Measurements from ENCODE around the gene RPS6KA1. TPM values are rescaled to one million over a fixed set of nuclear protein-coding genes. Genes with fewer than 3 reads are reported as not detected.

Gene RPS6KA1
- total and polyA plus RNA-seq, 2 of the 13 experiments (the other 11 are each of a cell fraction or from before 2014, with no cell fraction given): 19.6 to 24.2 TPM

DNA sequence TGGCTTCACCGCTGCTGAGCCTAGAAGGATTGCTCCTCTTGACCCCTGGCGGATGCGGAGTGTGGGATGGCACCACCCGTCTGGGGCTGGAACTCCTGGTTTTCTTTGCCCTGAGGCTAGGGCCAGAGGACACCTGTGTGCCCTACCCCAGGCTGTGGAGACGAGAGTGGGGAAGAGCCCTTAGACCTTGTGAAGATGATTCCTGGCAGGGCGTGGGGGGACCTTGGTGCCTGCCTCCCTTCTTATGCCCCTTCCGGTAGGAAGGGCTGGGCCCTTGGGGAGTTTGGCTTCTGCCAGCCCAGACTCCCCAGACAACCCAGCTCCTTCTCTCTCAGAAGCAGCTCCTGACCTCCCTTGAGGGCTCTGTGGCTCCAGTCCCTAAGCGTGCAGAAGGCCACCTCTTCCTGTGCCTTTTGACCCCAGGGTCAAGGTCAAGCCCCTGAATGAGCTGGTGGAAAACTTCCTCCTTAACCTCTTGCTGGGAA is 891 bp downstream of the RPS6KA1 start (continued):
- TF ChIP-seq, protein P1, sequence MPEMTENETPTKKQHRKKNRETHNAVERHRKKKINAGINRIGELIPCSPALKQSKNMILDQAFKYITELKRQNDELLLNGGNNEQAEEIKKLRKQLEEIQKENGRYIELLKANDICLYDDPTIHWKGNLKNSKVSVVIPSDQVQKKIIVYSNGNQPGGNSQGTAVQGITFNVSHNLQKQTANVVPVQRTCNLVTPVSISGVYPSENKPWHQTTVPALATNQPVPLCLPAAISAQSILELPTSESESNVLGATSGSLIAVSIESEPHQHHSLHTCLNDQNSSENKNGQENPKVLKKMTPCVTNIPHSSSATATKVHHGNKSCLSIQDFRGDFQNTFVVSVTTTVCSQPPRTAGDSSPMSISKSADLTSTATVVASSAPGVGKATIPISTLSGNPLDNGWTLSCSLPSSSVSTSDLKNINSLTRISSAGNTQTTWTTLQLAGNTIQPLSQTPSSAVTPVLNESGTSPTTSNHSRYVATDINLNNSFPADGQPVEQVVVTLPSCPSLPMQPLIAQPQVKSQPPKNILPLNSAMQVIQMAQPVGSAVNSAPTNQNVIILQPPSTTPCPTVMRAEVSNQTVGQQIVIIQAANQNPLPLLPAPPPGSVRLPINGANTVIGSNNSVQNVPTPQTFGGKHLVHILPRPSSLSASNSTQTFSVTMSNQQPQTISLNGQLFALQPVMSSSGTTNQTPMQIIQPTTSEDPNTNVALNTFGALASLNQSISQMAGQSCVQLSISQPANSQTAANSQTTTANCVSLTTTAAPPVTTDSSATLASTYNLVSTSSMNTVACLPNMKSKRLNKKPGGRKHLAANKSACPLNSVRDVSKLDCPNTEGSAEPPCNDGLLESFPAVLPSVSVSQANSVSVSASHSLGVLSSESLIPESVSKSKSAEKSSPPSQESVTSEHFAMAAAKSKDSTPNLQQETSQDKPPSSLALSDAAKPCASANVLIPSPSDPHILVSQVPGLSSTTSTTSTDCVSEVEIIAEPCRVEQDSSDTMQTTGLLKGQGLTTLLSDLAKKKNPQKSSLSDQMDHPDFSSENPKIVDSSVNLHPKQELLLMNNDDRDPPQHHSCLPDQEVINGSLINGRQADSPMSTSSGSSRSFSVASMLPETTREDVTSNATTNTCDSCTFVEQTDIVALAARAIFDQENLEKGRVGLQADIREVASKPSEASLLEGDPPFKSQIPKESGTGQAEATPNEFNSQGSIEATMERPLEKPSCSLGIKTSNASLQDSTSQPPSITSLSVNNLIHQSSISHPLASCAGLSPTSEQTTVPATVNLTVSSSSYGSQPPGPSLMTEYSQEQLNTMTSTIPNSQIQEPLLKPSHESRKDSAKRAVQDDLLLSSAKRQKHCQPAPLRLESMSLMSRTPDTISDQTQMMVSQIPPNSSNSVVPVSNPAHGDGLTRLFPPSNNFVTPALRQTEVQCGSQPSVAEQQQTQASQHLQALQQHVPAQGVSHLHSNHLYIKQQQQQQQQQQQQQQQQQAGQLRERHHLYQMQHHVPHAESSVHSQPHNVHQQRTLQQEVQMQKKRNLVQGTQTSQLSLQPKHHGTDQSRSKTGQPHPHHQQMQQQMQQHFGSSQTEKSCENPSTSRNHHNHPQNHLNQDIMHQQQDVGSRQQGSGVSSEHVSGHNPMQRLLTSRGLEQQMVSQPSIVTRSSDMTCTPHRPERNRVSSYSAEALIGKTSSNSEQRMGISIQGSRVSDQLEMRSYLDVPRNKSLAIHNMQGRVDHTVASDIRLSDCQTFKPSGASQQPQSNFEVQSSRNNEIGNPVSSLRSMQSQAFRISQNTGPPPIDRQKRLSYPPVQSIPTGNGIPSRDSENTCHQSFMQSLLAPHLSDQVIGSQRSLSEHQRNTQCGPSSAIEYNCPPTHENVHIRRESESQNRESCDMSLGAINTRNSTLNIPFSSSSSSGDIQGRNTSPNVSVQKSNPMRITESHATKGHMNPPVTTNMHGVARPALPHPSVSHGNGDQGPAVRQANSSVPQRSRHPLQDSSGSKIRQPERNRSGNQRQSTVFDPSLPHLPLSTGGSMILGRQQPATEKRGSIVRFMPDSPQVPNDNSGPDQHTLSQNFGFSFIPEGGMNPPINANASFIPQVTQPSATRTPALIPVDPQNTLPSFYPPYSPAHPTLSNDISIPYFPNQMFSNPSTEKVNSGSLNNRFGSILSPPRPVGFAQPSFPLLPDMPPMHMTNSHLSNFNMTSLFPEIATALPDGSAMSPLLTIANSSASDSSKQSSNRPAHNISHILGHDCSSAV (CRISPR knock-in tag; IDR thresholded peaks at IDR 0.05; ENCODE audit: borderline replicate concordance): no peak
- TF ChIP-seq ATF7 (IDR thresholded peaks at IDR 0.05) (no peak), ATF7 (CRISPR knock-in tag; IDR thresholded peaks at IDR 0.05) (no peak), TBP (CRISPR knock-in tag; IDR thresholded peaks at IDR 0.05) (0 out of 2 replicates have a peak, but pooled peaks have one; percentile 31), POLR2AphosphoS2 (IDR thresholded peaks at IDR 0.05; ENCODE audit: low read depth, low read length) (no peak), GATA4 (IDR thresholded peaks at IDR 0.05; ENCODE audit: borderline replicate concordance, low read depth) (no peak), AKAP8 (CRISPR knock-in tag; IDR thresholded peaks at IDR 0.05) (no peak), ZNF451 (CRISPR knock-in tag; IDR thresholded peaks at IDR 0.05) (no peak), MAFG (CRISPR knock-in tag; IDR thresholded peaks at IDR 0.05) (no peak), NR2F6 (IDR thresholded peaks at IDR 0.05) (peak; percentile 81; the same call in 1 of the 2 replicates), NR2F6 (CRISPR knock-in tag; IDR thresholded peaks at IDR 0.05) (peak; percentile 86), DMAP1 (CRISPR knock-in tag; IDR thresholded peaks at IDR 0.05) (0 out of 2 replicates have a peak, but pooled peaks have one; percentile 2), TGIF2 (CRISPR knock-in tag; IDR thresholded peaks at IDR 0.05) (no peak), NFIB (CRISPR knock-in tag; IDR thresholded peaks at IDR 0.05; ENCODE audit: borderline replicate concordance) (no peak), YEATS4 (CRISPR knock-in tag; IDR thresholded peaks at IDR 0.05; ENCODE audit: borderline replicate concordance) (no peak; the same call in none of the 2 replicates)
- TF ChIP-seq, protein P2, sequence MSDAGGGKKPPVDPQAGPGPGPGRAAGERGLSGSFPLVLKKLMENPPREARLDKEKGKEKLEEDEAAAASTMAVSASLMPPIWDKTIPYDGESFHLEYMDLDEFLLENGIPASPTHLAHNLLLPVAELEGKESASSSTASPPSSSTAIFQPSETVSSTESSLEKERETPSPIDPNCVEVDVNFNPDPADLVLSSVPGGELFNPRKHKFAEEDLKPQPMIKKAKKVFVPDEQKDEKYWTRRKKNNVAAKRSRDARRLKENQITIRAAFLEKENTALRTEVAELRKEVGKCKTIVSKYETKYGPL (CRISPR knock-in tag; IDR thresholded peaks at IDR 0.05): no peak
- TF ChIP-seq, protein P3, sequence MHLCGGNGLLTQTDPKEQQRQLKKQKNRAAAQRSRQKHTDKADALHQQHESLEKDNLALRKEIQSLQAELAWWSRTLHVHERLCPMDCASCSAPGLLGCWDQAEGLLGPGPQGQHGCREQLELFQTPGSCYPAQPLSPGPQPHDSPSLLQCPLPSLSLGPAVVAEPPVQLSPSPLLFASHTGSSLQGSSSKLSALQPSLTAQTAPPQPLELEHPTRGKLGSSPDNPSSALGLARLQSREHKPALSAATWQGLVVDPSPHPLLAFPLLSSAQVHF (CRISPR knock-in tag; IDR thresholded peaks at IDR 0.05): no peak
- TF ChIP-seq, protein P4, sequence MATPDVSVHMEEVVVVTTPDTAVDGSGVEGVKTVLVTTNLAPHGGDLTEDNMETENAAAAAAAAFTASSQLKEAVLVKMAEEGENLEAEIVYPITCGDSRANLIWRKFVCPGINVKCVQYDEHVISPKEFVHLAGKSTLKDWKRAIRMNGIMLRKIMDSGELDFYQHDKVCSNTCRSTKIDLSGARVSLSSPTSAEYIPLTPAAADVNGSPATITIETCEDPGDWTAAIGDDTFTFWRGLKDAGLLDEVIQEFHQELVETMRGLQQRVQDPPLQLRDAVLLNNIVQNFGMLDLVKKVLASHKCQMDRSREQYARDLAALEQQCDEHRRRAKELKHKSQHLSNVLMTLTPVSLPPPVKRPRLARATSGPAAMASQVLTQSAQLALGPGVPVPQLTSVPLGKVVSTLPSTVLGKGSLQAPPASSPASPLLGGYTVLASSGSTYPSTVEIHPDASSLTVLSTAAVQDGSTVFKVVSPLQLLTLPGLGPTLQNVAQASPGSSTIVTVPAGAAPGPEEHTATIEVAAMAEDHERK (CRISPR knock-in tag; IDR thresholded peaks at IDR 0.05; ENCODE audit: low read depth): no peak
- TF ChIP-seq, protein P5, sequence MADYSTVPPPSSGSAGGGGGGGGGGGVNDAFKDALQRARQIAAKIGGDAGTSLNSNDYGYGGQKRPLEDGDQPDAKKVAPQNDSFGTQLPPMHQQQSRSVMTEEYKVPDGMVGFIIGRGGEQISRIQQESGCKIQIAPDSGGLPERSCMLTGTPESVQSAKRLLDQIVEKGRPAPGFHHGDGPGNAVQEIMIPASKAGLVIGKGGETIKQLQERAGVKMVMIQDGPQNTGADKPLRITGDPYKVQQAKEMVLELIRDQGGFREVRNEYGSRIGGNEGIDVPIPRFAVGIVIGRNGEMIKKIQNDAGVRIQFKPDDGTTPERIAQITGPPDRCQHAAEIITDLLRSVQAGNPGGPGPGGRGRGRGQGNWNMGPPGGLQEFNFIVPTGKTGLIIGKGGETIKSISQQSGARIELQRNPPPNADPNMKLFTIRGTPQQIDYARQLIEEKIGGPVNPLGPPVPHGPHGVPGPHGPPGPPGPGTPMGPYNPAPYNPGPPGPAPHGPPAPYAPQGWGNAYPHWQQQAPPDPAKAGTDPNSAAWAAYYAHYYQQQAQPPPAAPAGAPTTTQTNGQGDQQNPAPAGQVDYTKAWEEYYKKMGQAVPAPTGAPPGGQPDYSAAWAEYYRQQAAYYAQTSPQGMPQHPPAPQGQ (CRISPR knock-in tag; IDR thresholded peaks at IDR 0.05; ENCODE audit: borderline replicate concordance): no peak
